Measurements from ENCODE around the gene IQCM.
"Not testable (repeated sequence)": the region's sequence is repeated elsewhere in the genome, so short reads cannot be mapped to it uniquely, and the experiment has no call there.

The IQCM gene

DNA sequence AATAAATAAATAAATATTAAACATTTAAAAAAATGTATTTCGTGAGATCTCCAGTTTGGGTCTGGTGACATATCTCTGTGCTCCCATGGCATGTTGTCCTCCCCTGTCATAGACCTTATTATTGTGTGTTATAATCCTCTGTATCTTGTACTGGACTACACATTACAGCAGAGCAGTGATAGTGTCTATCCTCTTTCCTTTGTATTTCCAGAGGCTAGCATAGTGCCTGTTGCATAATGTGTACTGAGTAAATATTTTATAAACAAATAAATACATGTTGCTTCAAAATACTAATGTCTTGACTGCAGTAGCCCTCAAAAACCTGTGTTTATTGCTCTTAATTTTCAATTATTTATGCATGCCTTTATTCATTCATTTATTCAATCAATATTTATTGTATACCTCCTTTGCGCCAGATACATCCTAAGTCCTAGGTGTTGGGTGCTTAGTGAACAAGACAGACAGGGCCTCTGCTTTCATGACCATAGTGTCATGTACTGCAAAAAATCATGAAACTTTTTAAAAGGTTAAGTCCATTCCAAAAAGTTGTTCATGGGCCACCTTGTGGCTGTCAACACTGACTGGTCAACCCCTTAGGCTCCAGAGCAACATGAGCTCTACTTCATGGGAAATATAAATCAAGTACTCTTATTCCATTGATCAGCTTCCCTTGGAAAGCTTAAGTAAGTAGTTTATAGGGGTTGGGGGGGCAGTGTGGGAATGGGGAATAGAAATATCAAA, 303.9 kb downstream of the IQCM start:
- no peak overlapping the region for H3K4me3 ChIP-seq (ENCODE audit: low read length in 2 of 2)
- no peak overlapping the region for H3K9ac ChIP-seq (ENCODE audit: low read depth in 1 of 2, low read length in 2 of 2)
- H3K4me1 ChIP-seq (ENCODE audit: control insufficient read depth in 2 of 2, insufficient read depth in 2 of 2, low read length in 2 of 2), result no peaks in the 10 kb centered on the region
- H3K27ac ChIP-seq (ENCODE audit: low read depth in 2 of 2, low read length in 2 of 2), result no peak overlapping the region
- H3K36me3 ChIP-seq (ENCODE audit: control insufficient read depth in 2 of 2, insufficient read depth in 2 of 2, low read length in 2 of 2), result no peaks in the 10 kb centered on the region
- no peaks in the 10 kb centered on the region for H3K9me3 ChIP-seq (ENCODE audit: control insufficient read depth in 2 of 2, low read length in 2 of 2)
- no peaks in the 10 kb centered on the region for H3K27me3 ChIP-seq (ENCODE audit: control insufficient read depth in 2 of 2, insufficient read depth in 2 of 2, low read length in 2 of 2)

DNA sequence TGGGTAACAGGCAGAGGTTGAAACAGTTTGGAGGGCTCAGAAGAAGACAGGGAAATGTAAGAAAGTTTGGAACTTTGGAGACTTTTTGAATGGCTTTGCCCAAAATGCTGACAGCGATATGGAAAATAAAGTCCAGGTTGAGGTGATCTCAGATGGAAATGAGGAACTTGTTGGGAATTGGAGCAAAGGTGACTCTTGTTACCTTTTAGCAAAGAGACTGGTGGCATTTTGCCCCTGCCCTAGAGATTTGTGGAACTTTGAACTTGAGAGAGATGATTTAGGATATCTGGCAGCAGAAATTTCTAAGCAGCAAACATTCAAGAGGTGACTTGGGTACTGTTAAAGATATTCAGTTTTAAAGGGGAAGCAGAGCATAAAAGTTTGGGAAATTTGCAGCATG, 308.3 kb downstream of the IQCM start:
- H3K27ac ChIP-seq (ENCODE audit: low read depth in 2 of 2, low read length in 2 of 2), result not testable (repeated sequence)

DNA sequence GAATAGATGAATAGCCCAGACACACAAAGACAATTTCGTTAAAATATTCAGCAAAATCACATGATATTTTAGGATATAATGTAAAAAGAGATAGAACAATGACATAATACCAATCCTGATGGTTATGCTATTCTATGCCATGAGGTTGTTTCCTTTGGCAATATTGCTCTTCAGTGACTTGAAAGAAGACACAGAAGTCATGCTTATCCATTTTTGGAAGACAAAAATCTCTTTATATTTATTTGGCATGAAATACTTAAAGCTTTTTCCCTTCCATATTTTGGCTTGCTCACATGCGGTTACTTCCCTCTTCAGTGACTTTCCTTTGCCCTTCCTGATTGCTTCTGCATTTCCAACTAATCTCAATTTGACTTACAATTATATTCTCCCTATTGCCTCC, 314.8 kb downstream of the IQCM start:
- Histone ChIP-seq H3K9me3 (ENCODE audit: control insufficient read depth in 2 of 2, low read length in 2 of 2) (no peaks in the 10 kb centered on the region), H3K27me3 (ENCODE audit: control insufficient read depth in 2 of 2, insufficient read depth in 2 of 2, low read length in 2 of 2) (no peaks in the 10 kb centered on the region), H3K4me3 (ENCODE audit: low read length in 2 of 2) (no peak overlapping the region), H3K36me3 (ENCODE audit: control insufficient read depth in 2 of 2, insufficient read depth in 2 of 2, low read length in 2 of 2) (no peaks in the 10 kb centered on the region), H3K4me1 (ENCODE audit: control insufficient read depth in 2 of 2, insufficient read depth in 2 of 2, low read length in 2 of 2) (no peaks in the 10 kb centered on the region), H3K9ac (ENCODE audit: low read depth in 1 of 2, low read length in 2 of 2) (no peak overlapping the region), H3K27ac (ENCODE audit: low read depth in 2 of 2, low read length in 2 of 2) (no peak overlapping the region)

More for the DNA sequence above, 308.3 kb downstream of the IQCM start:
- H3K27me3 ChIP-seq (ENCODE audit: control insufficient read depth in 2 of 2, insufficient read depth in 2 of 2, low read length in 2 of 2); H3K4me3 ChIP-seq (ENCODE audit: low read length in 2 of 2); H3K4me1 ChIP-seq (ENCODE audit: control insufficient read depth in 2 of 2, insufficient read depth in 2 of 2, low read length in 2 of 2); H3K36me3 ChIP-seq (ENCODE audit: control insufficient read depth in 2 of 2, insufficient read depth in 2 of 2, low read length in 2 of 2); H3K9me3 ChIP-seq (ENCODE audit: control insufficient read depth in 2 of 2, low read length in 2 of 2); H3K9ac ChIP-seq (ENCODE audit: low read depth in 1 of 2, low read length in 2 of 2): not testable (repeated sequence)

DNA sequence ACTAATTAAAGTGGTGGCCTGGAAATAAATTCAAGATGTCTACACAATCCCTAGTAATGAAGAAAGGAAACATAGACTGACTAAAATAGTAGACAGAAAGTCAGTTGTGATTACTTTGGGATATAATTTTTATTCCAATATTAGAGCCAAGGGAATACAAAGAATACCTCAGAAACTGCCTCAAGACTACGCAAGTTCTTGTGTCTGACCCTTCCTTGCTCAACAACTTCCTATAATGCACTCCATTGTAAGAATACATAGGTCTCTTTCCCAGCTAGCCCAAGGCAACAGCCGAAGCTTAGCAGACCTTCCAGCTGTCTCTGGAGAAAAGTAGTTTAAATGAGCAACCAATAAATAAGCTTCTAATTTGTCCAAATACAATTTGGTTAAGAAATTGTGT, 315.9 kb downstream of the IQCM start:
- Histone ChIP-seq H3K9me3 (ENCODE audit: control insufficient read depth in 2 of 2, low read length in 2 of 2) (no peaks in the 10 kb centered on the region), H3K36me3 (ENCODE audit: control insufficient read depth in 2 of 2, insufficient read depth in 2 of 2, low read length in 2 of 2) (no peaks in the 10 kb centered on the region), H3K27ac (ENCODE audit: low read depth in 2 of 2, low read length in 2 of 2) (no peak overlapping the region), H3K9ac (ENCODE audit: low read depth in 1 of 2, low read length in 2 of 2) (no peak overlapping the region), H3K4me3 (ENCODE audit: low read length in 2 of 2) (no peak overlapping the region), H3K4me1 (ENCODE audit: control insufficient read depth in 2 of 2, insufficient read depth in 2 of 2, low read length in 2 of 2) (no peaks in the 10 kb centered on the region), H3K27me3 (ENCODE audit: control insufficient read depth in 2 of 2, insufficient read depth in 2 of 2, low read length in 2 of 2) (no peaks in the 10 kb centered on the region)

DNA sequence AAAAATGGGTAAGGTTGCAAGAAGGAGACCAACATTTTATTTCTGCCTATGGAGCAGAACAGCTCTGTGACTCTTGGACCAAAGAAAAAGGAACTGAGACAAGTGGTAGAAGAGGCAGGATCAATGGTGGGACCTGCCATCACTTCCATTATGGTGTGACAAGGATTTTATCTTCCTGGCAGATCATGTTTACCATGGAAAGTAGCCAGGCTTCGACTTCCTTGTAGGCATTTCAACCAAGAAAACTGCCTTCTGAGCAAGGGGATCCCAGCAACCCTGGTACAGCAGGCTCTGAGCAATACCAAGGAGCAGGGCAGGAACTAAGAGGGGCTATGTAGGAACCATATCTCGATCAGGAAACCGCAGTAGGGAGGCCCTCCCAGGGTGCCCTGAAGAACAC, 317.4 kb downstream of the IQCM start:
- Histone ChIP-seq H3K27ac (ENCODE audit: low read depth in 2 of 2, low read length in 2 of 2) (no peak overlapping the region), H3K36me3 (ENCODE audit: control insufficient read depth in 2 of 2, insufficient read depth in 2 of 2, low read length in 2 of 2) (no peaks in the 10 kb centered on the region), H3K27me3 (ENCODE audit: control insufficient read depth in 2 of 2, insufficient read depth in 2 of 2, low read length in 2 of 2) (no peaks in the 10 kb centered on the region), H3K9ac (ENCODE audit: low read depth in 1 of 2, low read length in 2 of 2) (no peak overlapping the region), H3K9me3 (ENCODE audit: control insufficient read depth in 2 of 2, low read length in 2 of 2) (no peaks in the 10 kb centered on the region), H3K4me1 (ENCODE audit: control insufficient read depth in 2 of 2, insufficient read depth in 2 of 2, low read length in 2 of 2) (no peaks in the 10 kb centered on the region), H3K4me3 (ENCODE audit: low read length in 2 of 2) (no peak overlapping the region)

DNA sequence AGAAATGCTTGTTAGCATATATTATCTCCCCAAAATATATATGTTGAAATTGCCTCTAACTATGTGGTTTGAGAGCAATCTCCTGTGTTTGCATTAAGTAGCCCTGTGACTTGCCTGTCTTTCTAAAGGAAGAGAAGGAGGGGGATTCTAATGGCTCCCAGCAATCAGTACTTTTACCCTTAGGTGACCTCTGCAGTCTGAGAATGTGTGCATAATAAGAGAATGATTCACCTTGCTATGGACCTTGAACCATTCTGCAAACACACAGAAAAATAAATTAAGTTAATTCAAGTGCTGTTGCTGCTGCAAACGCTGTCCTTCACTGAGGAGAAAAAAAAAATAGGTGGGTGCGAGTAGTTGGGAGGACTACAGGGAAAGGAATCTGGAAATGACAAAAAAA, 322.2 kb downstream of the IQCM start:
- Histone ChIP-seq H3K27me3 (ENCODE audit: control insufficient read depth in 2 of 2, insufficient read depth in 2 of 2, low read length in 2 of 2) (no peaks in the 10 kb centered on the region), H3K4me3 (ENCODE audit: low read length in 2 of 2) (no peak overlapping the region), H3K9ac (ENCODE audit: low read depth in 1 of 2, low read length in 2 of 2) (no peak overlapping the region), H3K27ac (ENCODE audit: low read depth in 2 of 2, low read length in 2 of 2) (no peak overlapping the region), H3K9me3 (ENCODE audit: control insufficient read depth in 2 of 2, low read length in 2 of 2) (no peaks in the 10 kb centered on the region), H3K4me1 (ENCODE audit: control insufficient read depth in 2 of 2, insufficient read depth in 2 of 2, low read length in 2 of 2) (no peaks in the 10 kb centered on the region), H3K36me3 (ENCODE audit: control insufficient read depth in 2 of 2, insufficient read depth in 2 of 2, low read length in 2 of 2) (no peaks in the 10 kb centered on the region)

DNA sequence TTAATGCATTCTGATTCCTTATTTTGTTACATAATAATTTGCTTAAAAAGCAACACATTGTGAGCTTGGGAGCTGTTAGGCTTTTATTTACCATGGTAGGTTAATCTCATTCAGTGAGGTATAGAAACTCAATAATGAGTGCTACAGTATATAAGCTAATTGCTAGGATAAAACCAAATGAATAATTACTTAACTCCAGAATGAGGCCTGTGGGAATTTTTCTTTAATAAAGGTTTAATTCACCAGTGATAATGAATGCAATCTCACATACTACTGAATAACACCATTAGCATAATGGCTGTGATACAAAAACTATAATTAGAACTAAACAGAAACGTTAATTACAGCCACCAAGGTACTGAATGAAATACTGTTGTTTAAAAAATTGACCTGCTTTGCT, 326.3 kb downstream of the IQCM start:
- Histone ChIP-seq H3K4me1 (ENCODE audit: control insufficient read depth in 2 of 2, insufficient read depth in 2 of 2, low read length in 2 of 2) (no peaks in the 10 kb centered on the region), H3K9me3 (ENCODE audit: control insufficient read depth in 2 of 2, low read length in 2 of 2) (no peaks in the 10 kb centered on the region), H3K27ac (ENCODE audit: low read depth in 2 of 2, low read length in 2 of 2) (no peak overlapping the region), H3K9ac (ENCODE audit: low read depth in 1 of 2, low read length in 2 of 2) (no peak overlapping the region), H3K4me3 (ENCODE audit: low read length in 2 of 2) (no peak overlapping the region), H3K27me3 (ENCODE audit: control insufficient read depth in 2 of 2, insufficient read depth in 2 of 2, low read length in 2 of 2) (no peaks in the 10 kb centered on the region), H3K36me3 (ENCODE audit: control insufficient read depth in 2 of 2, insufficient read depth in 2 of 2, low read length in 2 of 2) (no peaks in the 10 kb centered on the region)

DNA sequence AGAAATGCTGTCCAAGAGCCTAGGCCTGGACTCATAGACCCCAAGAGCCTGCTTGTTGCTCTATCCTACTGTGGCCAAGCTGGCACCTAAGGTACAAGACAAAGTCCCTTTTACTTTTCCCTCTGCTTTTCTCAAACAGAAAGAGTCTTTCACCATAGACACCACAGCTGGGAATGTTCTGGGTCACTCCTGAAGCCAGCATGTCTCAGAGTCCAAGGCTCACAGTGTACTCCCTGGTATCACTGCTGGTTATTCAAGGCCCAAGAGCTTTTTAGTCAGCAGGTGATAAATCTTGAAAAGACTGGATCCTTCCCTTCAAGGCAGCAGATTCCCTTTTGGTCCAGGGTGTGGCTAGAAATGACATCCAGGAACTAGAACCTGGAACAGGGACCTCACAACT, 328.8 kb downstream of the IQCM start:
- Histone ChIP-seq H3K36me3 (ENCODE audit: control insufficient read depth in 2 of 2, insufficient read depth in 2 of 2, low read length in 2 of 2) (no peaks in the 10 kb centered on the region), H3K9me3 (ENCODE audit: control insufficient read depth in 2 of 2, low read length in 2 of 2) (no peaks in the 10 kb centered on the region), H3K27ac (ENCODE audit: low read depth in 2 of 2, low read length in 2 of 2) (no peak overlapping the region), H3K4me1 (ENCODE audit: control insufficient read depth in 2 of 2, insufficient read depth in 2 of 2, low read length in 2 of 2) (no peaks in the 10 kb centered on the region), H3K4me3 (ENCODE audit: low read length in 2 of 2) (no peak overlapping the region), H3K27me3 (ENCODE audit: control insufficient read depth in 2 of 2, insufficient read depth in 2 of 2, low read length in 2 of 2) (no peaks in the 10 kb centered on the region), H3K9ac (ENCODE audit: low read depth in 1 of 2, low read length in 2 of 2) (no peak overlapping the region)

DNA sequence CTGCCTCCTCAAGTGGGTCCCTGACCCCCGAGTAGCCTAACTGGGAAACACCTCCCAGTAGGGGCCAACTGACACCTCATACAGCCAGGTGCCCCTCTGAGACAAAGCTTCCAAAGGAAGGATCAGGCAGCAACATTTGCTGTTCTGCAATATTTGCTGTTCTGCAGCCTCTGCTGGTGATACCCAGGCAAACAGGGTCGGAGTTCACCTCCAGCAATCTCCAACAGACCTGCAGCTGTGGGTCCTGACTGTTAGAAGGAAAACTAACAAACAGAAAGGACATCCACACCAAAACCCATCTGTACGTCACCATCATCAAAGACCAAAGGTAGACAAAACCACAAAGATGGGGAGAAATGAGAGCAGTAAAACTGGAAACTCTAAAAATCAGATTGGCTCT, 347.0 kb downstream of the IQCM start:
- H3K9ac ChIP-seq (ENCODE audit: low read depth in 1 of 2, low read length in 2 of 2); H3K4me3 ChIP-seq (ENCODE audit: low read length in 2 of 2); H3K27me3 ChIP-seq (ENCODE audit: control insufficient read depth in 2 of 2, insufficient read depth in 2 of 2, low read length in 2 of 2); H3K9me3 ChIP-seq (ENCODE audit: control insufficient read depth in 2 of 2, low read length in 2 of 2); H3K4me1 ChIP-seq (ENCODE audit: control insufficient read depth in 2 of 2, insufficient read depth in 2 of 2, low read length in 2 of 2); H3K36me3 ChIP-seq (ENCODE audit: control insufficient read depth in 2 of 2, insufficient read depth in 2 of 2, low read length in 2 of 2); H3K27ac ChIP-seq (ENCODE audit: low read depth in 2 of 2, low read length in 2 of 2): not testable (repeated sequence)

DNA sequence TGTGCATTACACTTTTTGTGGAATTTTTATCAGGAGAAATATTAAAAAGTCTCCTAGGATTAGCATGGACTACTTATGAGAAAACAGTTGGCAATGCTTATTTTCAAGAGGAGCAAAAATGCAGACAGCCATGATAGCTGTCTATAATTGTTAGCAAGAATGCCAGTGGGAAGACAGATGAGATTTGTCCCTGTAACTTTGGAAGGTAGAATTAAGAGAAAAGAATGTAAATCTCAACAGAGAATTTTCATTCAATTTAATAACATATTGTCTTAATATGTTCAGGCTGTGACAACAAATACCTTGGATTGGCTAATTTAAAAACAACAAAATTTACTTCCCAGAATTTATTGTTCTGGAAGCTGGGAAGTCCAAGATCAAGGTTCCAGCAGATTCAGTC, 349.2 kb downstream of the IQCM start:
- H3K36me3 ChIP-seq (ENCODE audit: control insufficient read depth in 2 of 2, insufficient read depth in 2 of 2, low read length in 2 of 2), result no peaks in the 10 kb centered on the region
- no peaks in the 10 kb centered on the region for H3K27me3 ChIP-seq (ENCODE audit: control insufficient read depth in 2 of 2, insufficient read depth in 2 of 2, low read length in 2 of 2)
- no peak overlapping the region for H3K27ac ChIP-seq (ENCODE audit: low read depth in 2 of 2, low read length in 2 of 2)
- H3K9ac ChIP-seq (ENCODE audit: low read depth in 1 of 2, low read length in 2 of 2), result no peak overlapping the region
- H3K9me3 ChIP-seq (ENCODE audit: control insufficient read depth in 2 of 2, low read length in 2 of 2), result no peaks in the 10 kb centered on the region
- no peaks in the 10 kb centered on the region for H3K4me1 ChIP-seq (ENCODE audit: control insufficient read depth in 2 of 2, insufficient read depth in 2 of 2, low read length in 2 of 2)
- no peak overlapping the region for H3K4me3 ChIP-seq (ENCODE audit: low read length in 2 of 2)

DNA sequence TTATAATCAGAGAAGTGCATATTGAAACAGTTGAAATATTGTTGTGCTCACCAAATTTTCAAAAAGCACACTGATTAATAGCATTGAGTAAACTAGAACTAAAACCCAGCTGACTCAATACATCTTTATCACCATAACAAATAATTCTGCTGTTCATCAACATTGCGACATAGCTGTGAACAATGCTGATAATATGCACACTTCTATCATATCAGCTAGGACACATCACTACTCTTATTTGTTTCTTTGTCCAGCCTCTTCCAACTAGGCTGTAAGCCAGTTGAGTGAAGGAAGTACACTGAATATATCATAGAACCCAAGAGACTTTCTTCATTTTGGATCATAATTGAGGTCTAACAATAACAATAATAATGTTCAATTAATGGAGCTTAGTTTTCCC, 349.7 kb downstream of the IQCM start:
- Histone ChIP-seq H3K36me3 (ENCODE audit: control insufficient read depth in 2 of 2, insufficient read depth in 2 of 2, low read length in 2 of 2) (no peaks in the 10 kb centered on the region), H3K4me3 (ENCODE audit: low read length in 2 of 2) (no peak overlapping the region), H3K27ac (ENCODE audit: low read depth in 2 of 2, low read length in 2 of 2) (no peak overlapping the region), H3K9me3 (ENCODE audit: control insufficient read depth in 2 of 2, low read length in 2 of 2) (no peaks in the 10 kb centered on the region), H3K4me1 (ENCODE audit: control insufficient read depth in 2 of 2, insufficient read depth in 2 of 2, low read length in 2 of 2) (no peaks in the 10 kb centered on the region), H3K9ac (ENCODE audit: low read depth in 1 of 2, low read length in 2 of 2) (no peak overlapping the region), H3K27me3 (ENCODE audit: control insufficient read depth in 2 of 2, insufficient read depth in 2 of 2, low read length in 2 of 2) (no peaks in the 10 kb centered on the region)
